K562 (cell line): ENCODE results near the gene VEGFB. TPM values are rescaled to one million over a fixed set of nuclear protein-coding genes. Genes with fewer than 3 reads are reported as not detected.

Experiments used
- ATAC-seq: fragments of 200-7000 bp; cut with Tn5 transposase; 3 replicates; pipeline ENCODE4 v1.9.1; 2020; ENCODE audit warnings: moderate library complexity
- BruUV-seq: library from RNA; stranded (reverse); fragments of 400-500 nt; replicated peaks from 2 replicates; lab custom pipeline; 2021; lab: Mats Ljungman, UMichigan
- CTCF ChIA-PET: fragments of 300-600 bp; formaldehyde crosslinking; extraction: SDS; loops from one replicate; lab custom pipeline; 2021; ENCODE audit warnings: low intra/inter-chr PET ratio; lab: Yijun Ruan, JAX
- POLR2A ChIA-PET: fragments of 300-600, 350-650 bp; sonication (Branson Sonifier 250); formaldehyde crosslinking; extraction: SDS; loops from one replicate; lab custom pipeline; 2021; ENCODE audit warnings: antibody characterized with exemption, inconsistent platforms; lab: Yijun Ruan, JAX
- DNase-seq, 4 experiments: peaks; one replicate each; pipeline versions ENCODE4 v3.0.0 to v3.0.0-alpha.2; 2011 to 2018; ENCODE audit warnings: low spot score in 3 of 4, mixed read lengths in 3 of 4; ENCODE audit errors: extremely low read depth in 1 of 4
- FAIRE-seq: peaks from 2 replicates; lab custom pipeline; 2011; peaks lifted over from hg19 to GRCh38; lab: Jason Lieb, UNC
- H2AFZ ChIP-seq: 2 replicates; pipeline ENCODE4 v1.6.0; 2011; ENCODE audit warnings: low read depth, low read length, control low read depth, inconsistent platforms
- H3K27ac ChIP-seq: fragments of 200-600 bp; 3 replicates; pipeline ENCODE4 v1.8.0; 2011; ENCODE audit warnings: low read depth, mild to moderate bottlenecking, control low read depth, inconsistent platforms, low read length, moderate library complexity, mixed read lengths; ENCODE audit errors: extremely low read depth
- H3K27me3 ChIP-seq, 2 experiments: fragments of 300-600 bp in 1 of 2; 2 replicates in 1 of 2; 3 replicates in 1 of 2; pipeline versions ENCODE4 v1.6.0 to v1.8.0; 2011; ENCODE audit warnings: inconsistent platforms in 2 of 2, low read length in 2 of 2, mild to moderate bottlenecking in 1 of 2, mixed read lengths in 1 of 2, moderate library complexity in 1 of 2; ENCODE audit not compliant: control insufficient read depth in 2 of 2, insufficient read depth in 2 of 2
- H3K36me3 ChIP-seq: fragments of 300-600 bp; 3 replicates; pipeline ENCODE4 v1.8.0; 2011; ENCODE audit warnings: mild to moderate bottlenecking, low read length, inconsistent platforms; ENCODE audit not compliant: control insufficient read depth, insufficient read depth
- H3K4me1 ChIP-seq, 2 experiments: fragments of 200-600 bp in 1 of 2; replicated peaks in 1 of 2; 2 replicates in 1 of 2; 3 replicates in 1 of 2; pipeline versions ENCODE4 v1.5.1 to v1.8.0; 2011; ENCODE audit warnings: inconsistent platforms in 2 of 2, low read length in 2 of 2, mild to moderate bottlenecking in 1 of 2, mixed read lengths in 1 of 2, moderate library complexity in 1 of 2; ENCODE audit not compliant: control insufficient read depth in 2 of 2, insufficient read depth in 2 of 2
- H3K4me2 ChIP-seq: 2 replicates; pipeline ENCODE4 v1.6.1; 2011; ENCODE audit warnings: low read length, control low read depth, inconsistent platforms, mixed read lengths; ENCODE audit not compliant: insufficient read depth
- H3K4me3 ChIP-seq: fragments of 200-600 bp; sonication (generic), shearing (Covaris generic); 2 replicates; pipeline ENCODE4 v1.5.1; 2016; ENCODE audit warnings: control low read depth, inconsistent platforms
- H3K79me2 ChIP-seq: fragments of 200-600 bp; 3 replicates; pipeline ENCODE4 v1.8.0; 2011; ENCODE audit warnings: low read length, inconsistent platforms; ENCODE audit not compliant: control insufficient read depth, insufficient read depth
- H3K9ac ChIP-seq, 2 experiments: 2 replicates each; pipeline versions ENCODE4 v1.6.0 to v1.6.1; 2011; ENCODE audit warnings: low read depth in 2 of 2, low read length in 2 of 2, control low read depth in 1 of 2, inconsistent platforms in 1 of 2, mild to moderate bottlenecking in 1 of 2, mixed read lengths in 1 of 2; ENCODE audit not compliant: insufficient read depth in 1 of 2
- H3K9me1 ChIP-seq: one replicate; pipeline ENCODE4 v1.6.0; 2011; ENCODE audit warnings: inconsistent platforms, mild to moderate bottlenecking, low read length, moderate library complexity; ENCODE audit not compliant: control insufficient read depth, insufficient read depth
- H3K9me3 ChIP-seq: replicated peaks from 2 replicates; pipeline ENCODE4 v1.5.1; 2011; ENCODE audit warnings: low read depth, low read length, inconsistent platforms; ENCODE audit not compliant: control insufficient read depth, insufficient read depth
- H4K20me1 ChIP-seq: replicated peaks from 2 replicates; pipeline ENCODE4 v1.6.1; 2011; ENCODE audit warnings: low read length, inconsistent platforms, mixed read lengths; ENCODE audit not compliant: control insufficient read depth, insufficient read depth
- BRCA1 ChIP-seq, 2 experiments: fragments of 450-650 bp in 1 of 2; sonication (generic) in 1 of 2; formaldehyde crosslinking in 1 of 2; IDR thresholded peaks; 2 replicates each; pipeline versions ENCODE4 v1.5.0 to v1.6.1; 2017 to 2020; ENCODE audit warnings: mild to moderate bottlenecking in 1 of 2, missing genetic modification reagents in 1 of 2
- CBFB ChIP-seq: sonication (generic); formaldehyde crosslinking; IDR thresholded peaks from 2 replicates; pipeline ENCODE4 v1.4.0; 2020; ENCODE audit warnings: mild to moderate bottlenecking, missing genetic modification reagents
- CBX5 ChIP-seq: IDR thresholded peaks from 2 replicates; pipeline ENCODE4 v1.6.1; 2014; ENCODE audit warnings: low read depth, borderline replicate concordance
- CTBP1 ChIP-seq: fragments of 450-650 bp; IDR thresholded peaks from 2 replicates; pipeline ENCODE4 v1.6.1; 2016; ENCODE audit warnings: borderline replicate concordance
- EP300 ChIP-seq: IDR thresholded peaks from 2 replicates; pipeline ENCODE4 v1.6.1; 2012; ENCODE audit warnings: low read length, improper control_type of control experiment
- ETV5 ChIP-seq: sonication (generic); formaldehyde crosslinking; IDR thresholded peaks from 2 replicates; pipeline ENCODE4 v1.4.0; 2020; ENCODE audit warnings: low read depth, mild to moderate bottlenecking, missing genetic modification reagents
- HDAC1 ChIP-seq, 2 experiments: fragments of 450-650 bp; IDR thresholded peaks; 2 replicates each; pipeline ENCODE4 v1.6.1; 2016 to 2017; ENCODE audit warnings: inconsistent platforms in 1 of 2, mild to moderate bottlenecking in 1 of 2, moderate library complexity in 1 of 2
- HLTF ChIP-seq: fragments of 450-650 bp; IDR thresholded peaks from 2 replicates; pipeline ENCODE4 v1.6.1; 2016
- HNRNPL ChIP-seq: fragments of 200-400 bp; formaldehyde crosslinking; IDR thresholded peaks from 2 replicates; pipeline ENCODE4 v1.6.1; 2017; ENCODE audit warnings: low read depth, mild to moderate bottlenecking, low read length
- NCOA2 ChIP-seq, 2 experiments: fragments of 450-650 bp; IDR thresholded peaks; 2 replicates each; pipeline ENCODE4 v1.6.1; 2018; ENCODE audit warnings: mild to moderate bottlenecking in 2 of 2, moderate library complexity in 1 of 2; ENCODE audit not compliant: partially characterized antibody in 2 of 2
- POLR2AphosphoS5 ChIP-seq: IDR thresholded peaks from 2 replicates; pipeline ENCODE4 v1.6.1; 2011; ENCODE audit warnings: mild to moderate bottlenecking, low read depth, low read length, moderate library complexity; ENCODE audit not compliant: control insufficient read depth, insufficient read depth
- RAD21 ChIP-seq, 2 experiments: fragments of 250-450 bp in 1 of 2; fragments of 450-650 bp in 1 of 2; sonication (Bioruptor Pico) in 1 of 2; formaldehyde crosslinking in 1 of 2; IDR thresholded peaks in 1 of 2; conservative IDR thresholded peaks in 1 of 2; 2 replicates each; pipeline versions ENCODE4 v1.4.0 to v1.8.0; 2020 to 2022; ENCODE audit warnings: mild to moderate bottlenecking in 2 of 2, moderate library complexity in 1 of 2
- STAT5A ChIP-seq: IDR thresholded peaks from 2 replicates; pipeline ENCODE4 v1.6.1; 2012; ENCODE audit warnings: low read length, inconsistent platforms, borderline replicate concordance
- ZNF354B ChIP-seq: fragments of 250-450 bp; sonication (Bioruptor Pico); IDR thresholded peaks from 2 replicates; pipeline ENCODE4 v1.4.0; 2020
- WGBS: fragments of 100-300 bp; shearing (Covaris generic); methylation state at CpG from one replicate; pipeline ENCODE4 v1.1.6; 2016; ENCODE audit warnings: low coverage, mixed read lengths; ENCODE audit not compliant: insufficient coverage; ENCODE audit errors: missing lambda C conversion rate; 5-methylcytosine and 5-hydroxymethylcytosine counted together
- in situ Hi-C: fragments of 300-500 bp; cut with MboI; formaldehyde crosslinking; loops from 4 replicates; pipeline ENCODE4 v1.15.0; 2018; ENCODE audit warnings: inconsistent platforms, mixed read lengths
- intact Hi-C: fragments of 100-400 bp; cut with micrococcal nuclease; formaldehyde crosslinking; loops from 2 replicates; pipeline ENCODE4 v1.14.2; 2022
- polyA plus RNA-seq, 8 experiments: library from polyadenylated mRNA; depleted of rRNA in 4 of 8; stranded (reverse) in 5 of 8; unstranded in 3 of 8; fragments of >200 nt; fragmentation: Nextera tagmentation in 2 of 8; fragmentation: Illumina TruSeq in 1 of 8; extraction: Ambion mirVana in 2 of 8; extraction: Trizol in 1 of 8; gene quantifications; 2 replicates each; pipeline versions ENCODE4 v1.2.1 to v1.2.3, GENCODE V29; 2011 to 2014; ENCODE audit warnings: inconsistent platforms in 1 of 8, missing spikeins in 1 of 8
- total RNA-seq, 7 experiments: library from RNA; depleted of rRNA in 6 of 7; stranded (reverse); fragments of >200 nt in 6 of 7; fragmentation: Illumina TruSeq in 2 of 7; extraction: Trizol in 2 of 7; gene quantifications; 2 replicates each; pipeline versions ENCODE4 v1.2.1 to v1.2.3, GENCODE V29; 2011 to 2021; ENCODE audit warnings: low replicate concordance in 1 of 7

The VEGFB gene
- total and polyA plus RNA-seq, 9 of the 15 experiments (the other 6 are each of a cell fraction or from before 2014, with no cell fraction given), result 11.0 to 83.4 (median 25.7) TPM

DNA sequence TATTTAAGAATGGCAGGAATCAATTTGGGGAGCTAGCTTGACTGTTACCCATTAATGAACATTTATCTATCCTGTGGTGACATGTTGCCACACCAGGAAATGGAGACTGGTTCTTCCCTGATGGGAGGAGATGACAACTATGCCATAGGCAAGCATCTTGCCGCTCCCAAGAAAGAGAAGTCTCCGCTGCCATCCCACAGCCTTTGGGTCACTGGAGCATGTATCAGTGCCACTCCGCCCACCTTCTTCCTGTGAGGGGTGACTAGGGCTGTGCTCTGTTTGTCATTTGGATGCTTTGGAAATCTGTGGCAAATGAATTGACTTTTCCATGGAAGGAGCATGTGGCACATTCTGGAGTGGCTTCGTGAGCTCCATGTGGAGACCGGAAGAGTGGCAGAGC, 42.0 kb upstream of the VEGFB start (continued):
- no peak for TF ChIP-seq CTBP1

DNA sequence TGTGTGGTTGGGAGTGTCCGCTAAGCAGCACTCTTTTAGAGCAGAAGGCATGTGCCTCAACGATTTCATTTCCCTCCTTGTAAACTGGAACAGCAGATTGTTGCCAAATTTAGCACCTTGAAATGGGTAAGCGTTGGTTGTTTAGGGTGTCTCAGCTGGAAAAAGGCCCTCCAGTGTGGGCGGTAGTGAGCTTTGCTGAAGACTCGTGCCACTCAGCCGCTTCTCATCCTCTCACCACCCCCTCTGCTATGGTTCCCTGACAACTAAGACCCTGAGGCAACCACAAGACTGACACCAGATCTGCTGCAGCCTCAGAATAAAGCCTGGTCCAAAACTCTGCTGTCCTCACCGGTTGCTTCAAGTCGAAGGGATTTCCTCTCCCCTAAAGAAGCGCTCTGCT, 37.8 kb upstream of the VEGFB start:
- Histone ChIP-seq H2AFZ (no peak overlapping the region), H3K27me3 (no peaks in the 10 kb centered on the region), H3K9me3 (no peaks in the 10 kb centered on the region), H4K20me1 (peaks cover 3% of the 10 kb centered on the region; the same call in 1 of the 2 replicates), H3K9ac (peak overlapping the region in 1 of 2 experiments; percentile 7; a peak in 1 of 4 replicates), H3K4me1 (0 out of 5 replicates have a peak, but pooled peaks cover 0 to 3% of the 10 kb centered on the region in 2 experiments), H3K9me1 (no peaks in the 10 kb centered on the region), H3K4me3 (no peak overlapping the region), H3K36me3 (peaks cover 93% of the 10 kb centered on the region), H3K79me2 (peaks cover 15% of the 10 kb centered on the region), H3K27ac (no peak overlapping the region), H3K4me2 (no peak overlapping the region)
- ChIA-PET POLR2A (interaction anchor here (0.6 to 2.5 kb wide), 6 partner anchors 9 to 66 kb away, joined by 3 to 13 read pairs (median 5); partner anchors contain the start of genes FERMT3 and STIP1), CTCF (no interaction called here)
- 94% methylated on average over 9 of the region's 9 CpGs for WGBS
- intact Hi-C loops (no loop called here), in situ Hi-C loops (no loop called here)
- TF ChIP-seq HDAC1 (IDR thresholded peaks at IDR 0.05), result no peak
- no peak for TF ChIP-seq RAD21 (CRISPR knock-in tag; conservative IDR thresholded peaks at IDR 0.05 in 1 of 2, IDR thresholded peaks at IDR 0.05 in 1 of 2)
- no peak for TF ChIP-seq BRCA1 (IDR thresholded peaks at IDR 0.05)
- no peak for TF ChIP-seq BRCA1 (CRISPR knock-in tag; IDR thresholded peaks at IDR 0.05)
- TF ChIP-seq EP300, result no peak
- TF ChIP-seq NCOA2 (IDR thresholded peaks at IDR 0.05; ENCODE audit: partially characterized antibody in 2 of 2), result no peak
- no peak for TF ChIP-seq ZNF354B (CRISPR knock-in tag)
- TF ChIP-seq ETV5 (CRISPR knock-in tag), result no peak
- TF ChIP-seq HNRNPL, result no peak
- TF ChIP-seq CBFB (CRISPR knock-in tag), result no peak
- TF ChIP-seq CBX5, result no peak
- no peak for TF ChIP-seq STAT5A
- no peak for TF ChIP-seq POLR2AphosphoS5
- TF ChIP-seq HLTF, result no peak
- BruUV-seq, result no TSS peak
- DNase-seq, result no peak
- no peak for FAIRE-seq
- no peak for ATAC-seq
